Activated naive CD4-positive, alpha-beta T cell treated with anti-CD3 and anti-CD28 coated beads for 36 hours (primary cell): ENCODE measurements around the gene DCANP1. TPM values are rescaled to one million over a fixed set of nuclear protein-coding genes. Genes with fewer than 3 reads are reported as not detected.

Experiments used
- CTCF ChIA-PET: fragments of 350-600 bp; sonication (Branson Sonifier 250); formaldehyde crosslinking; loops from one replicate; lab custom pipeline; 2021; ENCODE audit warnings: antibody characterized with exemption; lab: Charles Lee
- DNase-seq: peaks from one replicate; pipeline ENCODE4 v3.0.0-alpha.2; 2020
- H3K27ac Mint-ChIP-seq: one replicate; pipeline ENCODE4 v1.8.0; 2021; ENCODE audit warnings: mild to moderate bottlenecking, mixed read lengths
- H3K27me3 Mint-ChIP-seq: one replicate; pipeline ENCODE4 v1.8.0; 2021; ENCODE audit warnings: low read depth, mixed read lengths
- H3K36me3 Mint-ChIP-seq: one replicate; pipeline ENCODE4 v1.8.0; 2021; ENCODE audit warnings: low read depth, mixed read lengths
- H3K4me1 Mint-ChIP-seq: one replicate; pipeline ENCODE4 v1.8.0; 2021; ENCODE audit warnings: low read depth, mixed read lengths
- H3K4me3 Mint-ChIP-seq: one replicate; pipeline ENCODE4 v1.8.0; 2021; ENCODE audit warnings: mild to moderate bottlenecking, moderate library complexity, mixed read lengths
- H3K9me3 Mint-ChIP-seq: one replicate; pipeline ENCODE4 v1.8.0; 2021; ENCODE audit warnings: mixed read lengths
- intact Hi-C: fragments of 100-400 bp; cut with micrococcal nuclease; formaldehyde crosslinking; loops from one replicate; pipeline ENCODE4 v1.15.1; 2023
- total RNA-seq, 2 experiments: library from RNA; stranded (reverse); gene quantifications; one replicate each; pipeline ENCODE4 v1.2.3, GENCODE V29; 2021

DCANP1 gene
- total RNA-seq, 2 experiments from 2014 or later: not detected

- no peak for DNase-seq
- CTCF ChIA-PET: interaction anchor here (6.0 kb wide), 1 partner anchor 13 kb away, joined by 34 read pairs; no protein-coding TSS in a partner anchor
- Mint-ChIP-seq H3K27ac (no peak overlapping the region), H3K36me3 (no peaks in the 10 kb centered on the region), H3K4me3 (no peak overlapping the region), H3K27me3 (no peaks in the 10 kb centered on the region), H3K4me1 (no peaks in the 10 kb centered on the region), H3K9me3 (no peaks in the 10 kb centered on the region)
- intact Hi-C loops: no loop called here
These were observed 2.8 kb downstream of the DCANP1 start for GRCh38 chr5:135444360-135444759.

DNA sequence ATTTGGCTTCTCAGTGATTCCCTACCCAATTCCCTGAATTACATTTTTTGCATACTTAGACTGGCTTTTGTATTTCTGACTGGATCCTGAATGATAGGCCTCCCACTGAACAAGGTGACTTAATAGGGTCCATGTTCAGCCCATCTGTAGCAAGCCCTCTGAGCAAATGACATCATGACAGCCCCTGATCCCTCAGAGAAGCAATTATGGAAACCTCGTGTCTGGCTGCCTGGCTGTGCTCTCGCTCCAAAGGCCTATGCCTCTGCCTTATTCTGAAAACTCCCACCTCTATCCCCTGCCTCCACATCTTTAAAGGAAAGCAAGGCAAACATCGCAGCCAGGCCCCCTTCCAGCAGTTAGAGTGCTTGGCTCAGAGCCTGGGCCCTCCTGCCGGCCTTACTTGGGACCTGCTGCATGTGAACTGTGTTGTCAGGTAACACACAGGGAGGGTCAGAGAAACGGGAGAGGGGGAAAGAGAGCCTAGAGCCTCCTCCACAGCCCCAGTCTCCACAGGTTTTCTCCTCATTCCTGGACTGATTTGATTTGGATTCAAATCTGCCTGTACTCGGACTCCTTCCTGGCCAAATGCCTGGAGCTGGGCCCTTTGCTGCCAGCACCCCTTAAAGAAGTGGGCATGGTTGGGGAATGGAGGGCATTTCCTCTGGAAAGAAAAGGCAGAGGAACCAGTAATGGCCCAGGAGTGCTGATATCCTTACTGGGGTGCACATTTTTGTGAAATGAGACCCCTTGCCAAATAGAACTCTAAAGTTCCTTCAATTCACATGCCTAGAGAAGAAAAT, 3.8 kb downstream of the DCANP1 start:
- CTCF ChIA-PET: interaction anchor here (6.0 kb wide), 1 partner anchor 14 kb away, joined by 34 read pairs; no protein-coding TSS in a partner anchor
- H3K36me3 Mint-ChIP-seq: no peaks in the 10 kb centered on the region
- DNase-seq: no peak
- no peak overlapping the region for H3K27ac Mint-ChIP-seq
- H3K27me3 Mint-ChIP-seq: no peaks in the 10 kb centered on the region
- H3K9me3 Mint-ChIP-seq: no peaks in the 10 kb centered on the region
- intact Hi-C loops: no loop called here
- H3K4me3 Mint-ChIP-seq: no peak overlapping the region
- no peaks in the 10 kb centered on the region for H3K4me1 Mint-ChIP-seq

DNA sequence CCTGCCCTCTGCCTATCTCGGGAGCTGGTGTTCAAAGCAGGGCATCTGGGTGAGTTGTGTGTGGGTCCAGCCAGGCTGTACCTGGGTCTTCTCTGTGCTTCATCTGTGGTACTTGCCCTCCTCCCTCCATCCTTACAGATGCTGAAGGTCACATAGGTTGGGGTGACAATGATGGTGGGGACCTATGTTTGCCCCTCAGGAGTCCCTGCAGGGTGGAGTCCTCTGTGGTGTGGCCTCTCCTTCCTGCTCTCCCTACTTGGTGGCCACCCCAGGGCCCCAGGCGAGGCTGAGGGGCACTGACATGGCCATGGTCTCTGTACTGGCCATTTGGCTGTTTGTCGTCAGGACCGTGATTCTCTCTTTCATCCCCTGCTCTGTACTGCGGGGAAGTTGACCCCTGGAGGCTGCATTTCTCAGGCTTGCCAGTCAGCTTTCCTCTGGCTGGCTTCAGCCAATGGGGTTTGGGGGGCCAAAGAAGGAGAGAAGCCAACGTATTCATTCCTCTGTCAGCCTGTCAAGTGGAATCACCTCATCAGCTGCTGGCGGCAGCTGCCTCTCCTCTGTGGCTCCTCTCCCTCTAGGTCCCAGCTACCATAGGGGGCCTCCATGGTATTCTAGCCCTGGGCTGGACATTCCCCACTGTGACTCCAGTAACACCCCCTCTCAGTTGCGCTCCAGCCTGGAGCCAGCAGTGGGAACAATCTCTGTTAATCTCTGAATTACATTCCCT, 4.6 kb downstream of the DCANP1 start:
- Mint-ChIP-seq H3K4me1 (no peaks in the 10 kb centered on the region), H3K36me3 (no peaks in the 10 kb centered on the region), H3K4me3 (no peak overlapping the region), H3K9me3 (no peaks in the 10 kb centered on the region), H3K27ac (no peak overlapping the region), H3K27me3 (no peaks in the 10 kb centered on the region)
- intact Hi-C loops: no loop called here
- CTCF ChIA-PET: interaction anchor here (1.1 to 4.6 kb wide), 2 partner anchors 15 to 17 kb away, joined by 3 to 17 read pairs; no protein-coding TSS in a partner anchor
- DNase-seq: no peak

DNA sequence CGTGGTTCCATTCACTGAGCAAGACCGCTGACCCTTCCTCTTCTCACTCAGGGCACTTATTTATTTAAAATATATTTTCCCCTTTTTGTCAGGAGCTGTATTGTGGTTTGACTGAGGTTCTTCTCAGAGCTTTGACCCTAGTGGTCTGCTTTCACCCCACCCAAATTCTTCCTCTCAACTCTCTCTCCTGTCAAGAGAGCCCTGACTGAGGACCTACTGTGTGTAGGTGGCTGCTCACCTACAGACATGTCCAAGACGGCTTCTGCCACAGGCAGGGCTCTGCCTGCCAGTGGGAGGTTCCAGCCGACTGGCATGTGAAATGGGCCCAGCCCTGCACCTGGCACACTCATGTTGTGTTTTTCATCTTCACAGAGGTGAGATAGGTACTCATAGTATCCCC, 5.2 kb downstream of the DCANP1 start:
- no peaks in the 10 kb centered on the region for H3K36me3 Mint-ChIP-seq
- H3K9me3 Mint-ChIP-seq: no peaks in the 10 kb centered on the region
- H3K4me3 Mint-ChIP-seq: no peak overlapping the region
- CTCF ChIA-PET: interaction anchor here (0.6 to 4.6 kb wide), 3 partner anchors 16 to 19 kb away, joined by 3 to 17 read pairs (median 3); no protein-coding TSS in a partner anchor
- intact Hi-C loops: no loop called here
- DNase-seq: no peak
- no peaks in the 10 kb centered on the region for H3K4me1 Mint-ChIP-seq
- H3K27me3 Mint-ChIP-seq: no peaks in the 10 kb centered on the region
- H3K27ac Mint-ChIP-seq: no peak overlapping the region

DNA sequence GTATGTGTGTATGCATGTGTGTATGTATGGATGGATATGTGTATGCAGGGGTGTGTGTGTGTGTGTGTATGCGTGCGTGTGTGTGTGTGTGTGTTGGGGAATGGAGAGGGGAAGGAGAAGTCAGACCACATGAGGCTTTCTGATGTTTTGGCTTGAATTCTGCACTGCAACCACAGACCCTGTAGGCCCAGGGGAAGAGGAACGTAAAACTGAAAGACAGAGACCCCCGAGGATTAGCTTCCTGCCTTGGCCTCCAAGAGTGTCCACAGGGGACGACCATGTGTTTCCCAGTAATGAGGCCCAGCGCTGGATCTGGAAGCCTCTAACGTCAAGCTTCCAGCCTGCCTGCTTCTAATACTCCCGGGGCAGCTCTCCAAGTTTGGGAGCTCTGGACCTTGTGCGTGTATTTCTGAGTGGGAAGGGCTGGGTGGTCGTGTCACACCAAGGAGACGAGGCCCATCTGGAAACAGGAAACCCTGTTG, 5.8 kb downstream of the DCANP1 start:
- CTCF ChIA-PET: interaction anchor here (0.6 to 4.6 kb wide), 4 partner anchors 16 to 19 kb away, joined by 3 to 17 read pairs (median 3); no protein-coding TSS in a partner anchor
- intact Hi-C loops: no loop called here
- Mint-ChIP-seq H3K4me1 (no peaks in the 10 kb centered on the region), H3K36me3 (no peaks in the 10 kb centered on the region), H3K9me3 (no peaks in the 10 kb centered on the region), H3K27ac (no peak overlapping the region), H3K4me3 (no peak overlapping the region), H3K27me3 (no peaks in the 10 kb centered on the region)
- no peak for DNase-seq

DNA sequence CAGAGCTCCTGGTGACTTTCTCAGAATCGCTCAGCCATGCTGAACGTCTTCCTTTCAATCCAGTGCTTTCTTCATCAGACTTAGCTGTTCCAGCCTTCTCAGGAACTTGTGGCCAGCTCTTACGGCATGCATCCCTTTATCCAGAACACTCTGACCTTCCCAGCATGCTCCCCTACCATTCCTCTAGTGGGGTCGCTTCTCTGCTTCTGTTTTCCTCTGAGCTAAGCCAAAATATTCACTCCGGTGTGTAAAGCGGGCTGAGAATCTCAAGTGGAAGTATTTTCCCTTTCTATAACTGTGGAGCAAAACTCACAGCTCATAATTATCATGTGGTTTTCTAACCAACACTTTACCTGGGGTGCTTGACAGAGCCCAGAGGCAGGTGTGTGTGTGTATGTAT, 6.2 kb downstream of the DCANP1 start:
- Mint-ChIP-seq H3K4me3 (no peak overlapping the region), H3K27me3 (no peaks in the 10 kb centered on the region), H3K4me1 (no peaks in the 10 kb centered on the region), H3K36me3 (no peaks in the 10 kb centered on the region), H3K9me3 (no peaks in the 10 kb centered on the region), H3K27ac (no peak overlapping the region)
- CTCF ChIA-PET: interaction anchor here (0.7 to 4.6 kb wide), 3 partner anchors 16 to 25 kb away, joined by 3 to 17 read pairs (median 7); no protein-coding TSS in a partner anchor
- intact Hi-C loops: no loop called here
- DNase-seq: no peak

DNA sequence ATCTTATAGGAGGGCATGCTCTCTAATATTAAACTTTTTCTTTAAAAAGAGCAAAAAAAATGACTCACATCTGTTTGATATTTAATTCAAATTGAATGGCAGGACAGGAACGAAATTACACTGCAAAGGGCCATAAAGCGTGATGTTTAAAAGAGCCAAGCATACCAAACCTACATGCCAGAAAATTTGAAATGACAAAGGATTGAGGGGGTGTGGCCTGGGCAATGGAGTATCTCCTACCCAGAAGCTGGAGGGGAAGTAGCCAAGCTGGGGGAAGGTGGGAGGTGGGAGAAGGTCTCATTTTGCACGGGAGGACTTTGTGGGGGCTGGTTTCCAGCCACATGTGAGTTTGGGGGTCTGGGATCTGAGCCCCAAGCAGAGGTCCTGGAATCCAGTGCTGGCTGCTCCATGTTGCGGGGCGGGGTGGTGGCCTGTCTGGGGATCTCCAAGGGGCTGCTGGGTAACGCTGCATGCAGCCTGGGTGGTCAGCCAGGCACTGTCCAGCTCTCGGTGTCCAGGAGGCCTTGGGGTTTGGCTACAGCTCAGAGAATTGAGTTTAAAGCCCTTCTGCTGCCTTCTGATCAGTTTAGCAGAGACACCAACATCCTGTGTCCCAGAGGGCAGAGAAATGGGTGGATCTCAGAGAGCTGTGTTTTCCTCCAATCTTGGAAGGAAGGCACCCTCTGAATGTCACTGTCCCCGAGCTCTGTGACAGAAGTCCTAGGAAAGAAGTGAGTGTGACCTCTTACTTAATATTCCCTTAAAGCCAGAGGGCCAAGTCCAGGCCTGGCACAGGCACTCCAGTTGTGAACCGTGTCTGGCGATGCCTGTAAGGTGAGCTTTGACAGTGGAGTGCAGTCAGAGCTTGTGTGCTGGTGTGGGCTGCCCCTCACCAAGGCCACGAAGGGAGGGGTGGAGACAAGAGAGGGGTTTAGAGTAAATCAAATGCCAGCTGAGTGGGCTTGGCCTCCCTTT, 7.6 kb downstream of the DCANP1 start:
- H3K4me3 Mint-ChIP-seq: no peak overlapping the region
- CTCF ChIA-PET: interaction anchor here (1.6 to 4.6 kb wide), 3 partner anchors 14 to 26 kb away, joined by 6 to 17 read pairs (median 7); no protein-coding TSS in a partner anchor
- no peaks in the 10 kb centered on the region for H3K36me3 Mint-ChIP-seq
- H3K9me3 Mint-ChIP-seq: no peaks in the 10 kb centered on the region
- no peak for DNase-seq
- H3K27me3 Mint-ChIP-seq: no peaks in the 10 kb centered on the region
- intact Hi-C loops: no loop called here
- no peaks in the 10 kb centered on the region for H3K4me1 Mint-ChIP-seq
- no peak overlapping the region for H3K27ac Mint-ChIP-seq

DNA sequence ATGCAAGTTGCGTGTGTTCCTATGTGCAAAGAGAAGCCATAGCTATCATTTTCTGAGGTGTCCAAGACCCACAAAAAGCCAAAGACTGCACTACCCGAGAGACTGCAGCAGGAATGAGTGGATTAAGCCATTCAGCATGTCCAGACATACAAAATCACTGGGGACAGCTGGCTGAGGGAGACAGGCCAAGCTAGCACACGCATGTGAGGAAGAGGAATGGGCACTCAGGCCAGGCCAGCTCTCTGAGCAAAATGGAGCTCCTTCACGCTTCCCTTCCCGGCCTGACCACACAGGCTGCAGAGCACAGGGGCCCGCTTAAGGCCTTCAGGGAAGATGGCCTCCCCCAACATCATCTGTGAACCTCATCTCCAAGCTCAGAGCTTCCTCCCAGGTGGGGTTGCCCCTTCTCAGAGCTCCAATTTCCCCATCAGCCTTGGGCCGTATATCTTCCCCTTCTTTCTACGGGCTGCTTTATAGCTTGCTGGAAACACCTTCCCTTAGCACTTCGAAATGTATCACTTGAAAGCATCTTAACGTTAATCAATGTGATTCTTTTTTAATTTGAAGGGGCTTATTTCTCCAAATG, 8.4 kb downstream of the DCANP1 start:
- H3K27ac Mint-ChIP-seq: no peak overlapping the region

GRCh38 chr5:135437796-135438560, 9.2 kb downstream of the DCANP1 start:
- H3K4me3 Mint-ChIP-seq: no peak overlapping the region
- CTCF ChIA-PET: interaction anchor here (0.5 to 4.6 kb wide), 2 partner anchors 20 to 23 kb away, joined by 5 to 17 read pairs; no protein-coding TSS in a partner anchor
- no peak overlapping the region for H3K27ac Mint-ChIP-seq
- H3K9me3 Mint-ChIP-seq: no peaks in the 10 kb centered on the region
- no peaks in the 10 kb centered on the region for H3K36me3 Mint-ChIP-seq
- no peaks in the 10 kb centered on the region for H3K27me3 Mint-ChIP-seq
- H3K4me1 Mint-ChIP-seq: no peaks in the 10 kb centered on the region
- no peak for DNase-seq
- intact Hi-C loops: no loop called here

More for the DNA sequence above, 8.4 kb downstream of the DCANP1 start:
- Mint-ChIP-seq H3K36me3 (no peaks in the 10 kb centered on the region), H3K4me3 (no peak overlapping the region), H3K27me3 (no peaks in the 10 kb centered on the region), H3K9me3 (no peaks in the 10 kb centered on the region), H3K4me1 (no peaks in the 10 kb centered on the region)
- CTCF ChIA-PET: interaction anchor here (0.5 to 4.6 kb wide), 3 partner anchors 13 to 22 kb away, joined by 5 to 17 read pairs (median 6); no protein-coding TSS in a partner anchor
- no peak for DNase-seq
- intact Hi-C loops: no loop called here

DNA sequence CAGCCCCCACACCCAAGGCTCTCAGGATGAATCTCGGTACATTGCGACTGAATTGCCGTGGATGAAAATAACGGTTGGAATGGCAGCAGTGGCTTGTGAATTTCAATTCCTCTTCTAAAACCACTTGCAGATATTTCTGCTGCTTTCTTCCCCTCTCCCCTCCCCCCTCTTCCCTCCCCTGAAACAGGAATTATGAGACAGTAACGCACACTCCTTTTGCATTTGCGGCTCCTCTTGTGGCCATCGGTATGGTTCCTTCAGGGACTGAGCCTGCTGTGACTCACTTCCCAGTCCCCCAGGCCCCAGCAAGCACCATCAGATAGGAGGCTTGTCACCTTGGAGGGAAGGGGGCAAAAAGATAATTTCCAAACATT, 9.7 kb downstream of the DCANP1 start:
- DNase-seq: no peak
- CTCF ChIA-PET: no interaction called here
- Mint-ChIP-seq H3K27ac (no peak overlapping the region), H3K9me3 (no peaks in the 10 kb centered on the region), H3K36me3 (no peaks in the 10 kb centered on the region), H3K4me3 (no peak overlapping the region), H3K27me3 (no peaks in the 10 kb centered on the region), H3K4me1 (no peaks in the 10 kb centered on the region)
- intact Hi-C loops: no loop called here
